Muscle of leg (tissue), 16 donors: ENCODE measurements around the gene BCL2L2. TPM values are rescaled to one million over a fixed set of nuclear protein-coding genes. Genes with fewer than 3 reads are reported as not detected.
"Not testable (repeated sequence)": the region's sequence is repeated elsewhere in the genome, so short reads cannot be mapped to it uniquely, and the experiment has no call there.

Experiments
- DNase-seq: peaks from one replicate; pipeline ENCODE4 v3.0.0; 2013
- H3K27ac ChIP-seq: one replicate; pipeline ENCODE4 v1.5.1; 2013; ENCODE audit warnings: mild to moderate bottlenecking, low read length, control low read depth
- H3K27me3 ChIP-seq: one replicate; pipeline ENCODE4 v1.6.1; 2013; ENCODE audit warnings: low read length; ENCODE audit not compliant: control insufficient read depth, insufficient read depth
- H3K36me3 ChIP-seq: one replicate; pipeline ENCODE4 v1.6.1; 2013; ENCODE audit warnings: low read length; ENCODE audit not compliant: control insufficient read depth, insufficient read depth
- H3K4me1 ChIP-seq: one replicate; pipeline ENCODE4 v1.6.1; 2013; ENCODE audit warnings: low read length; ENCODE audit not compliant: control insufficient read depth, insufficient read depth
- H3K4me3 ChIP-seq: one replicate; pipeline ENCODE4 v1.5.1; 2013; ENCODE audit warnings: low read length, control low read depth
- H3K9me3 ChIP-seq: replicated peaks from 2 replicates; pipeline ENCODE4 v1.6.1; 2013; ENCODE audit warnings: low read depth, low read length; ENCODE audit not compliant: control insufficient read depth
- WGBS: methylation state at CpG from one replicate; pipeline ENCODE4 v1.1.5; 2013; ENCODE audit warnings: missing lambda C conversion rate; ENCODE audit not compliant: insufficient coverage; 5-methylcytosine and 5-hydroxymethylcytosine counted together
- long read RNA-seq, 11 donors: transcript quantifications; one replicate each; lab custom pipeline, GENCODE V29; 2026
- polyA plus RNA-seq, 8 donors: library from polyadenylated mRNA; unstranded; fragments of 120-200 nt; gene quantifications; one replicate each; pipeline versions ENCODE4 v1.2.1 to v1.2.3, GENCODE V29; 2013; ENCODE audit warnings: inconsistent platforms in 1 of 8, low replicate concordance in 1 of 8; ENCODE audit not compliant: insufficient read length in 8 of 8, insufficient read depth in 1 of 8
- total RNA-seq: library from RNA; stranded (reverse); fragments of 120-200 nt; gene quantifications from one replicate; pipeline ENCODE4 v1.2.4, GENCODE V29; 2013

The BCL2L2 gene, protein sequence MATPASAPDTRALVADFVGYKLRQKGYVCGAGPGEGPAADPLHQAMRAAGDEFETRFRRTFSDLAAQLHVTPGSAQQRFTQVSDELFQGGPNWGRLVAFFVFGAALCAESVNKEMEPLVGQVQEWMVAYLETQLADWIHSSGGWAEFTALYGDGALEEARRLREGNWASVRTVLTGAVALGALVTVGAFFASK
- total RNA-seq (15.1 TPM), polyA plus RNA-seq (10 to 100 TPM; 26.1 to 39.3 (median 31.6) TPM)
- long read RNA-seq, donor 1, partial matches to known transcripts = 0 of 2 reads
- long read RNA-seq, donor 1, other reads (novel, unspliced or antisense) = 0 of 2 reads
- long read RNA-seq, donor 2 = 0 reads
- long read RNA-seq, donor 3, partial matches to known transcripts = 0 of 2 reads
- long read RNA-seq, donor 3, other reads (novel, unspliced or antisense) = 0 of 2 reads
- long read RNA-seq, donor 4, partial matches to known transcripts = 0 of 6 reads
- long read RNA-seq, donor 4, other reads (novel, unspliced or antisense) = 0 of 6 reads
- long read RNA-seq, donor 5, transcript BCL2L2-201 (4 exons, 3,605 nt) = major isoform, 5 of 7 reads
- long read RNA-seq, donor 5, partial matches to known transcripts = 0 of 7 reads
- long read RNA-seq, donor 5, other reads (novel, unspliced or antisense) = 0 of 7 reads
- long read RNA-seq, donor 6, transcript BCL2L2-201 (4 exons, 3,605 nt) = major isoform, 5 of 5 reads
- long read RNA-seq, donor 6, partial matches to known transcripts = 0 of 5 reads
- long read RNA-seq, donor 6, other reads (novel, unspliced or antisense) = 0 of 5 reads
- long read RNA-seq, donor 7, partial matches to known transcripts = 0 of 3 reads
- long read RNA-seq, donor 7, other reads (novel, unspliced or antisense) = 0 of 3 reads
- long read RNA-seq, donor 8 = 0 reads
- long read RNA-seq, donor 9, partial matches to known transcripts = 0 of 1 reads
- long read RNA-seq, donor 9, other reads (novel, unspliced or antisense) = 0 of 1 reads
- long read RNA-seq, donor 10, partial matches to known transcripts = 0 of 2 reads
- long read RNA-seq, donor 10, other reads (novel, unspliced or antisense) = 0 of 2 reads
- long read RNA-seq, donor 11, transcript BCL2L2-201 (4 exons, 3,605 nt) = major isoform, 6 of 6 reads
- long read RNA-seq, donor 11, partial matches to known transcripts = 0 of 6 reads
- long read RNA-seq, donor 11, other reads (novel, unspliced or antisense) = 0 of 6 reads

DNA sequence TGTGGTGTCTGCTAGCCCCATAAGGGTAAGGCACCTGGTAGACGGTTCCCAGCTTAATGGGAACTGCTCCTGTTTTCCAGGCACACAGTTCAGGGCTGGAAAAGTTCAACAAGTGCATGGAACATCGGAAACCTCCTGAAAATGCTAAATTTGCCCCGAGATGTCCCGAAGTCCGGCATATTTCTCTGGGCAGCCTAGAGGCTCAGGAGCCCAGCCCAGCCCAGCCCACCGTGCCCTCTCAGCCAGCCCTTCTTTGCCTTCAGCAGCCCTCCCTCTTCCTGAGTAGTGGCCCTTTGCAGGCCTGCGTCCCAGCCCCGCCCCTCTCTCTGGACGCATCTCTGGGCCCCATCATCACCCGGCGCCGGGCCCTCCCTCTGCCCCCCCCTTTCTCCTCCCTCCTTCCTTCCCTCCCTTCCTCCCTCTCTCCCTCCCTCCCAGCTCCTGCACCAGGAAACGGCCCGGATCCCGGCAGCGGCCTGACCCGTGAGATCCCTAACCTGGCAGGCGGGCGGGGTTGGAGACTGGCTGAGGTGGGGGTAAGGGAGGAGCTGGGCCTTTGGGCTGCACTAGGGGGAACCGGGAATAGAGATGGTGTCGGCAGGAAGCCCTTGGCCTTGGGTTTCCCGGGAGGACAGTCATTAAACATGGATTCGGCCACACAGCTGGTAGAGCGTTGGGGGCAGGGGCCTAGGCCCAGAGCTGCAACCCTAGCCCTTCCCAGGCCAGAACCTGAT, at the start of gene BCL2L2:
TSS of gene BCL2L2 (plus strand) at position 422 of the 734 bp plus-strand sequence. CDS start 935 bp downstream, outside the sequence.
- Histone ChIP-seq H3K36me3 (peaks cover 35% of the 10 kb centered on the region), H3K4me1 (peaks cover 35% of the 10 kb centered on the region), H3K27me3 (no peaks in the 10 kb centered on the region), H3K27ac (peak within 1 kb of the TSS; percentile 97), H3K9me3 (no peaks in the 10 kb centered on the region), H3K4me3 (peak within 1 kb of the TSS; percentile 81)
- WGBS = under 1% methylated on average over 18 of the region's 24 CpGs
- peak; percentile 96 for DNase-seq

- Histone ChIP-seq H3K9me3 (no peaks in the 10 kb centered on the region), H3K27ac (no peak overlapping the region), H3K36me3 (no peaks in the 10 kb centered on the region), H3K4me1 (no peaks in the 10 kb centered on the region), H3K27me3 (no peaks in the 10 kb centered on the region), H3K4me3 (no peak overlapping the region)
- DNase-seq = peak; percentile 58
- WGBS = 60% methylated on average over 2 of the region's 5 CpGs
Measured at GRCh38 chr14:23258256-23258655, 48.4 kb upstream of the BCL2L2 start.

- H3K4me3 ChIP-seq = no peak overlapping the region
- no peak for DNase-seq
Measured at GRCh38 chr14:23259426-23259825, 47.2 kb upstream of the BCL2L2 start.

GRCh38 chr14:23260849-23261248, 45.8 kb upstream of the BCL2L2 start:
- WGBS = 77% methylated on average over 7 of the region's 8 CpGs
- H3K27ac ChIP-seq, H3K27me3 ChIP-seq, H3K4me3 ChIP-seq, DNase-seq, H3K36me3 ChIP-seq, H3K4me1 ChIP-seq, H3K9me3 ChIP-seq: not testable (repeated sequence)

More at GRCh38 chr14:23259426-23259825, 47.2 kb upstream of the BCL2L2 start:
- H3K9me3 ChIP-seq = no peaks in the 10 kb centered on the region
- H3K27ac ChIP-seq = no peak overlapping the region
- H3K4me1 ChIP-seq = no peaks in the 10 kb centered on the region
- H3K27me3 ChIP-seq = no peaks in the 10 kb centered on the region
- no peaks in the 10 kb centered on the region for H3K36me3 ChIP-seq

GRCh38 chr14:23269193-23269592, 37.4 kb upstream of the BCL2L2 start:
- Histone ChIP-seq H3K27me3 (no peaks in the 10 kb centered on the region), H3K36me3 (no peaks in the 10 kb centered on the region), H3K4me3 (no peak overlapping the region), H3K27ac (no peak overlapping the region), H3K9me3 (no peaks in the 10 kb centered on the region), H3K4me1 (no peaks in the 10 kb centered on the region)
- 100% methylated on average over 2 of the region's 7 CpGs for WGBS
- no peak for DNase-seq

DNA sequence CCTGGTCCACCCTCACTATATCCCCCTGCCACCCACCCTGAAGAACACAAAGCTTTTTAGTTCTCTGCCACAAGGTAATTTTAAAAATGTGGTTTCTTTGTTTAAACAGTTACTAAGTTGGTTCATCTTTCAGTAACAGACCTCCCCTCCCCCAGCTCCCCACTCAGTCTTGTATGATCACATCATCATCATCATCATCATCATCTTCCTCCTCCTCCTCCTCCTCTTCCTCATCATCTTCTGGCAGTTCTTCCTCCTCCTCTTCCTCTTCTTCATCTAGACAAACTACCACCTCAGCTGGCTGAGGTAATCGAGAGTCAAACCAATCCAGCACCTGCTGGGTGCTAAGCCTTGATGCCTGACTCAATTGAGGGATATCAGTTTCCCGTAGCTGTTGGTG, 31.2 kb upstream of the BCL2L2 start:
- H3K4me1 ChIP-seq = no peaks in the 10 kb centered on the region
- no peak overlapping the region for H3K27ac ChIP-seq

GRCh38 chr14:23277189-23277588, 29.4 kb upstream of the BCL2L2 start:
- no peak for DNase-seq
- H3K4me1 ChIP-seq = no peaks in the 10 kb centered on the region
- peak overlapping the region; percentile 29 for H3K27ac ChIP-seq
- no peaks in the 10 kb centered on the region for H3K9me3 ChIP-seq
- H3K27me3 ChIP-seq = no peaks in the 10 kb centered on the region
- peaks cover 10% of the 10 kb centered on the region for H3K36me3 ChIP-seq
- no peak overlapping the region for H3K4me3 ChIP-seq
- WGBS = 89% methylated on average over 3 of the region's 3 CpGs

More for the DNA sequence above, 31.2 kb upstream of the BCL2L2 start:
- Histone ChIP-seq H3K27me3 (no peaks in the 10 kb centered on the region), H3K9me3 (no peaks in the 10 kb centered on the region), H3K36me3 (peaks cover 10% of the 10 kb centered on the region), H3K4me3 (no peak overlapping the region)
- DNase-seq = no peak
- 57% methylated on average over 1 of the region's 2 CpGs for WGBS

DNA sequence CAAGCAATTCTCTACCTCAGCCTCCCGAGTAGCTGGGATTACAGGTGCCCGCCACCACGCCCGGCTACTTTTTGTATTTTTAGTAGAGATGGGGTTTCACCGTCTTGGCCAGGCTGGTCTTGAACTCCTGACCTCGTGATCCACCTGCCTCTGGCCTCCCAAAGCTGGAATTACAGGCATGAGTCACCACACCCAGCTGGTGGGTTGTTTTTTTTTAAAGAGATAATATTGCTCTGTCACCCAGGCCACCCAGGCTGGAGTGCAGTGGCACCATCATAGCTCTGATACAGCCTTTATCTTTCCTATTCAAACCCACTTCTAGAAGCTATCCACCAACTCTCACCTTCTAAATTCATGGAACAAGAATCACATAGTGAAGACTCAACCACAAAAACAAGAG, 28.7 kb upstream of the BCL2L2 start:
- H3K27me3 ChIP-seq, DNase-seq, H3K9me3 ChIP-seq, H3K36me3 ChIP-seq, H3K4me3 ChIP-seq, H3K4me1 ChIP-seq, H3K27ac ChIP-seq: not testable (repeated sequence)
- no CpG with 5 or more reads among the region's 6 CpGs for WGBS

- Histone ChIP-seq H3K27ac (no peak overlapping the region), H3K4me1 (peaks cover 9% of the 10 kb centered on the region), H3K9me3 (no peaks in the 10 kb centered on the region), H3K36me3 (peaks cover 3% of the 10 kb centered on the region), H3K4me3 (no peak overlapping the region), H3K27me3 (no peaks in the 10 kb centered on the region)
- DNase-seq = no peak
- 100% methylated on average over 2 of the region's 6 CpGs for WGBS
Measured at GRCh38 chr14:23281247-23281646, 25.4 kb upstream of the BCL2L2 start.
